SU-DHL-6 (cell line): ENCODE data around the gene ISY1.

Experiments used
- EZH2phosphoT487 ChIP-seq: fragments of 200-600 bp; sonication (generic), shearing (Covaris generic); conservative IDR thresholded peaks from 2 replicates; pipeline ENCODE4 v1.6.1; 2018; ENCODE audit warnings: mild to moderate bottlenecking, antibody characterized with exemption, low read length, moderate library complexity, mixed read lengths
- TF ChIP-seq, protein P1 (sequence below): fragments of 200-600 bp; sonication (generic); IDR thresholded peaks from one replicate; pipeline ENCODE4 v1.5.1; 2017; ENCODE audit warnings: antibody characterized with exemption, mild to moderate bottlenecking, low read length, moderate library complexity; ENCODE audit not compliant: insufficient read depth, poor library complexity, severe bottlenecking

DNA sequence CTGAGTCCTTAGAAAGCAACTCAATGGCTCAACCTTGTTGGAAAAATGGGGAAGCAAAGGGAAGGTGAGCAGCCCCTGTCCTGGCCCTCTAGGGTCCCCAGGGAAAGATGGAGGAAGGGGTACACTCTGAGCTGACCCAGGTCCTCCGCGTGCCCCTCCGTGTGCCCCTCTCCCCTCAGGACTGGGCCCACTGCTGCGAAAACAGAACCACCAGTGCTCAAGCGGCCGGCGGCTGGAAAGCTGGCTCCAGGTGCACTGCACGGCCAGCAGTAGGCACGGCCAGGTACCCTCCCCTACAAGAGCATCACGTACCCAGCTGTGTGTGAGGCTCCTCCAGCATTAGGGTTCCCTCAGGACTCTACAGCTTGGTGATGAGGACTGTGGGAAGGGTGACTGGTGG, 65.6 kb downstream of the ISY1 start:
- TF ChIP-seq, protein P1, sequence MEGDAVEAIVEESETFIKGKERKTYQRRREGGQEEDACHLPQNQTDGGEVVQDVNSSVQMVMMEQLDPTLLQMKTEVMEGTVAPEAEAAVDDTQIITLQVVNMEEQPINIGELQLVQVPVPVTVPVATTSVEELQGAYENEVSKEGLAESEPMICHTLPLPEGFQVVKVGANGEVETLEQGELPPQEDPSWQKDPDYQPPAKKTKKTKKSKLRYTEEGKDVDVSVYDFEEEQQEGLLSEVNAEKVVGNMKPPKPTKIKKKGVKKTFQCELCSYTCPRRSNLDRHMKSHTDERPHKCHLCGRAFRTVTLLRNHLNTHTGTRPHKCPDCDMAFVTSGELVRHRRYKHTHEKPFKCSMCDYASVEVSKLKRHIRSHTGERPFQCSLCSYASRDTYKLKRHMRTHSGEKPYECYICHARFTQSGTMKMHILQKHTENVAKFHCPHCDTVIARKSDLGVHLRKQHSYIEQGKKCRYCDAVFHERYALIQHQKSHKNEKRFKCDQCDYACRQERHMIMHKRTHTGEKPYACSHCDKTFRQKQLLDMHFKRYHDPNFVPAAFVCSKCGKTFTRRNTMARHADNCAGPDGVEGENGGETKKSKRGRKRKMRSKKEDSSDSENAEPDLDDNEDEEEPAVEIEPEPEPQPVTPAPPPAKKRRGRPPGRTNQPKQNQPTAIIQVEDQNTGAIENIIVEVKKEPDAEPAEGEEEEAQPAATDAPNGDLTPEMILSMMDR = no peak
- TF ChIP-seq EZH2phosphoT487 = no peak
